Stimulated activated CD8-positive, alpha-beta memory T cell treated with anti-CD3 and anti-CD28 coated beads, Interleukin-12 subunit alpha, Interleukin-12 subunit beta, amount 100 ng/mL, for 24 hours (primary cell): ENCODE results near the gene PACSIN2.
"Not testable (repeated sequence)": the region's sequence is repeated elsewhere in the genome, so short reads cannot be mapped to it uniquely, and the experiment has no call there.

ENCODE experiments used
- DNase-seq: peaks from one replicate; pipeline ENCODE4 v3.0.0-alpha.2; 2020; ENCODE audit errors: extremely low read depth

Gene PACSIN2

DNA sequence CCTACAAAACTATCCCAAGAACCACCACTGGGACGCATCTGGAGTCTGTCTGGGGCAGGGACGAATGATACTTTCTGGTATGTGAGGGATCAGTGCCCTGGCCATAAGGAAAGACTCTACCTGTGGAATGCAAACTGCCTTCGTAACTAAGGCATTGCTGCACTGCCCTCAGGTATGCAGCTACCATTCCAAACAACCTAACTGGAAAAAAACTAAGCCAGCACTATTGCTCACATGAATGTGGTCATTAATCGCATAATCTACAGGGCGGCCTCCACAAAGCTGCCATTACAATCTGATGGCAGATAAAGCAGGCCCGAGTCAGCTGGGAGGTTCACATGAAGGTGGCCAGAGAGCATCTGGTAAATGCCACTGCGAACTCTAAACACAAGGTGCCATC lies 3.9 kb downstream of the PACSIN2 start:
- no peak for DNase-seq

DNA sequence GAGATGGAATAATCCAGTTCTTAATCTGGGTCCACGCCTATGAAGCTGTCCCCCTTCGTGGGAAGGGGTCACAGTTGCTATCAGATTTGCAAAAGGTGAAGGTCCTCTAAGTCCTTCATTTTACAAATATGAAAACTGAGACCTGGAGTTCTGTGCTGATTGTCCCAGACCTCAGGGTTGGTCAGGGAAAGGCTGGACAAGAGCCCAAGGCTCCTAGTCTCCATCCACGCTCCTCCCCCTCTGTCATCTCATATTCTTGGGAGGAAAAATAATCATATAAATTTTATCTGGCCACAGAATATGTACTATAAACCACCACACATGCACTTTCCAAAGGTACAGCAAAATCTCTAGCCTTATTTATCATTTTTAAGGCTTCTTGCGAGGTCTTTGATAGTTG lies 5.5 kb downstream of the PACSIN2 start:
- no peak for DNase-seq

DNA sequence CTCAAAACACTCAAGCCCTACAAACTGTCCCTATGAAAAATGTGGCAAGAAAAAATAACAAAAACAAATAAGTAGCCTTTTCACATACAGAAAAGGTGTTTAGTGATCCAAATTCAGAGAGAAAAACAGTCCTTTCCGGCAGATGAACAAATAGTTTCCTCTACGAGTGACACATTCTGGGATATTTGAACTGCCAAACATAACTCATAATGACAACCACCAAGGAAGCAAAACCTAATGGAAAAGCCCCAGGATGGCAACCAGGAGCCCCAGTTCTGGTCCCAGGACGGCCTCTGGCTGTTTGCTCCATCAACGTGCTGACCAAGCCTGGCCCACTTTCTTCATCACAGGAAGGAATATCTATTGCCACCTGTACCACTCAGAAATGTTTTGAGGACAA lies 6.0 kb downstream of the PACSIN2 start:
- no peak for DNase-seq

DNA sequence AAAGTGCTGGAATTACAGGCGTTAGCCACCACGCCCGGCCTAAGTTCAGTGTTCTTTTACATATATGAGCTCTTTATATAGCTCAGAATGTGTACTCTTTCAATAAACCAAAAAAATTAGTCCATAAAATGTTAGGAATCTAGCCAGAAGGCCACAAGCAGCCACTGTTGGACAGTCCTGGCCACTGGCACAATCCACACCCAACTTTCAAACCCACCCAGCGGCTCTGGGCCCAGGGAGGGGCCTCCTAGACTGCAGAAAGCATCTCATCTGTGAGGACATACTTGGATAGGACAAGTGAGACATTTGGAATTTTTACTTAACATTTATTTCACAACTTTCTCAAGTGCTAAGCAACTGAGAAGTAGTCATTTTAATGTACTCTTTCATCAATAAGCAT lies 6.4 kb downstream of the PACSIN2 start:
- no peak for DNase-seq

DNA sequence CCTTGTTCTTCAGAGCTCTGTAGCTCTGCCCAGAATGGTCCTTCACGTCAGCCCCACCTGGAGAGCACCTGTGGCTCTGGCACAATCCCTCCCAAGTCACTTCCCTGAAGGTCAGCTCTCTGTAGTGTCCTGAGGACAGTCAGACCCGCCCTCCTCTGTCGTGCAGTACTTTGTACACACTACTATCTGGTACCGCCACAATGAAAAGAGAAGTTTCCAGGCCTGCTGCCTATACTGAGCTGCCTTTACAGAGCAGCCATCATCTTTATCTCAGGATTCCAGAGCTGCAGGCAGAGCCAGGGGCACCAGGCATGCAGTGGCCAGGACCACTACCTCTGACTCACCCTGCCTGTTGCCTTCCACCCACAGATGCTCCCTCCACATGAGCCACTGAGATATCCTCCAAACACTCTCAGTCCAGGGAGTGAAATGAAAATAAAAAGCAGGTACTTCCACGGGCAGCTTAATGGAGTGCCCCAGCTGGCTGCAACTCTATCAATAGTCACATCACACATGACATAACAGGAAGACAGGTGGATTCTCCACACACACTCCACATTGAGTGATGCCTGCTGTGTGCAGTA lies 7.3 kb downstream of the PACSIN2 start:
- DNase-seq = no peak

DNA sequence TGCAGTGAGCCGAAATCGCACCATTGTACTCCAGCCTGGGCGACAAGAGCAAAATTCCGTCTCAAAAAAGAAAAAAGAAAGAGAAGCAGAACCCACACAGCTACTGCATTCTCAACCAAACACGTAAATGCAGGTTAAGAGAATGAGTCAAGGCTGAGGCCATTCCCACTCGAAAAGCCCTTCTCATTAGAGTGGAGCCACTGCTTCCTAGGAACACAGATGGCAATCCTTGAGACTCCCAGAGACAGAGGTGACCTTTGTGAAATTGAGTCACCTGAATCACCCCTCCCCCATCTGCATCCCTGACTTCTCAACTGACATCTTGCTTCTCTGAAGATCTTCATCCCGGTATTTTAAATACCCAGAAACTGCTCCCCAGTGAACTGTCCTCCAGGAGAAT lies 8.2 kb downstream of the PACSIN2 start:
- no peak for DNase-seq

DNA sequence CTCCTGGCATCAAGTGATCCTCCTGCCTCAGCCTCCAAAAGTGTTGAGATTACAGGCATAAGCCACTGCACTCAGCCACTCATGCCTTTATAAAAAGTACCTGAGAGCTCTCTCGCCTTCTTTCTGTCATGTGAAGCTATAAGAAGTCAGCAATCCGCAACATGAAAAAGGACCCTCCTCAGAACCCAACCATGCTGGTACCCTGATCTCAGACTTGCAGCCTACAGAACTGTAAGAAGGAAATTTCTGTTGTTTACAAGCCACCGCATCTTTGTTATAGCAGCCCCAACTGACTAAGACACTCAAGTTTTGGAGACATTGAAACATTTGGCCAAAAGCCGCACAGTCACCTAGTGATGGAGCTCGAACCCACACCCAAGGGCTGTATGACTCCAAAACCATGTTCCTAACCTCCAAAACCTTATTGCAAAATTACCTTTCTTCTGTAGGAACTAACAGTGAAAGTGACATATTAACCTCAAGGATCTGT lies 8.9 kb downstream of the PACSIN2 start:
- DNase-seq = no peak

DNA sequence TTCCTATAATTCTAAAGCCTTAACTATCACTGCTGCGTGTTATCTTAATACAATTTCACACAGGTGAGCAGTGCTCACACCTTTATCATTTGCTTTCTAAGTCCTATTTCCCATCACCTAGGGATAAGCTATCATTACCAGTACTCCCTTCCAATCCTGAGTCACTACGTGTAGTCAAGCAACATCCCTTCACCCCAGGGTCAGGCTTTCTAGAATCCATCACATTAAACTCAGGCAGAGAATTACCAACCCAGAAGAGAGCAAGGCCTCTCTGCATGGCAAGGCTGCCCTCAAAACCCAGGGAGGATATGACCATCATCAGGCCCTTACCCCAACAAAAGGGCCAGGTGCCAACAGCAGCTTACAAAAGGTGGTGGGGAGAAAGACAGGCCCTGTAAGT lies 9.8 kb downstream of the PACSIN2 start:
- DNase-seq = no peak

DNA sequence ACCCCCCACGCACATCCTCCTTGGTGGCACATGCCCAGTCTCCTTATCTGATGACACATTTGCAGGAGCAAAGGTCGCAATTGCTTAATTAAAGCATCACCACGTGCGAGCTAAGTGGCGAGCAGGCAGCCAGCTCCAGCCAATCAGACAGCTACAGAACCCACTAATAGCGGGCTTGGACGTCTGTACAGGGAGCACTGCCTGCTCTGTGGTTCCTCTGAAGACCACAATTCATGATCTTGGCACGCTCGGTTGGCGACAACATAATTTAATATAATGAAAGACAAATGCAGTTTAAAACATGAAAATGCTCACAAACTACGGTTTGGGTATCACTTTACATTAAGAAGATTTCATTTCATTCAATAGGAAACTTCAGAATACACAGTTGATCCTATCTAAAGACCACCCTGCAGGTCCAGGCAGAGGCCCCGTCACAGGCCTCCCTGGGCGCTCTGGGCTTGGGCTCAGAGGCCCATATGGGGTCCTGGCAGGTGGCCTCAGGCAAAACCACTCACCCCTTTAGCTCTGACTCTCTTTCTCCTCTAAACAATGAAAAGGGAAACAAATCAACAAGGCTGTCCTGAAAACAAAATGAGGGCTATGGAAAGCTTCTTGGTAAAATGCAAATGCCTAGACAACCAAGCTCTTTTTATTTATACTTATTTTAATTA lies 10.4 kb downstream of the PACSIN2 start:
- no peak for DNase-seq

DNA sequence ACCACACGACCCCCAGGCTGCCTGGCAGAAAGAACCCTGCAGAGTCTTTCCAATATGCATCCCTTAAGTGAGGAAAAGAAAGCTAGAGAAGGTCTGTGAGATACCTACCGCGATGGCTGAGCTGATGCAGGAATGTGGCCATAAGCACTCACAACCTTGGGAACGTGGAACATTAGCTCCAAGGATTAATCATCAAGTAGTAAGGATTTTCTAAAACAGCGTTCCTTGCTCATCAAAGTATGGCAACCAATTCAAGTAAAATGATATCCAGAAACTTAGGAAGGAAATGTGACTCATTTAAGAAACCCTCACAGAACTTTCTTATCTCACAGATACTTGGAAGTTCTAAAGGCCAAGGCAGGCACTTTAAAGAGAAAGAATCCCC lies 12.8 kb downstream of the PACSIN2 start:
- no peak for DNase-seq

DNA sequence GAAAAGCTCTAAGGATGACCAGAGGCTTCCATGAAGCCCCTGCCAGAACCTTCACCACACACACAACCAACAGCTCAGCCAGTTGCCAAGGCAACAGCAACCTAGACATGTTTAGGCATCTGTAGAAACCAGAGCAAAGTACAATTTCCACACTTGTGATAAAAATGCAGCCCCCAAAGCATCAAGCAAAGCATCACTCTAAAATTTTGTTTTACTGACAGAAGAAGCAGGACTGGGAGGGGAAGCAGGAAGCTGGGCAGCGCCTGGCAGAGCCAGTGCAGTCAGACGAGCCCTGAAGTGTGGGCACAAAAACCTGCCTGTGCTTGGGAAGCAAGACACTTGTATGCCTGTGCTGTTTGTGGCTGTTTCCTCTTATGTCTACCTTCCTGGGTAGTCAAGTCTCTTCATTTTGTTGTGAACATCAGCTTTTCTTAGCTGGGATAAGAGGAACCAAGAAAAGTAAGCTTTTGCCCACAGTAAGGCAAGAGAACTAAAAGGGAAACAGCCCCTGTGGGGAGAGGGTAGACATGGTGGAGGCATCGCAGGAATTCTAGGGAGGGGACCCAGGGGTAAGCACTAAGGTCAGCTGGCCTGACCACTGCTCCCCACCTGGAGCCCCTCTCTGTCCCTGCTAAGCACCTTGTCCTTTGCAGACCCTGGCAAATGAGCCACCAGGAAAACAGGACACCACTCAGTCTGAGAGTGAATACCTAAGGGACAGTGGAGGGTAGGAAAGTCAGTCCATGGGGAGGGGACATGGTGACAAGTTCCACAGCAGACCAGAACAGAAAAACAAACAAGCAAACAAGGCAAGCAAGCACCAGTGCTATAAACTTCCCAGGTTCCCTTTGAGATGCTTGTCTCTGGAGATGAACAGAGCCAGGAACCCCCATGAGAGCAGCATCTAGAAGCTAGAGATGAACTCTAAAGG lies 13.4 kb downstream of the PACSIN2 start:
- no peak for DNase-seq

DNA sequence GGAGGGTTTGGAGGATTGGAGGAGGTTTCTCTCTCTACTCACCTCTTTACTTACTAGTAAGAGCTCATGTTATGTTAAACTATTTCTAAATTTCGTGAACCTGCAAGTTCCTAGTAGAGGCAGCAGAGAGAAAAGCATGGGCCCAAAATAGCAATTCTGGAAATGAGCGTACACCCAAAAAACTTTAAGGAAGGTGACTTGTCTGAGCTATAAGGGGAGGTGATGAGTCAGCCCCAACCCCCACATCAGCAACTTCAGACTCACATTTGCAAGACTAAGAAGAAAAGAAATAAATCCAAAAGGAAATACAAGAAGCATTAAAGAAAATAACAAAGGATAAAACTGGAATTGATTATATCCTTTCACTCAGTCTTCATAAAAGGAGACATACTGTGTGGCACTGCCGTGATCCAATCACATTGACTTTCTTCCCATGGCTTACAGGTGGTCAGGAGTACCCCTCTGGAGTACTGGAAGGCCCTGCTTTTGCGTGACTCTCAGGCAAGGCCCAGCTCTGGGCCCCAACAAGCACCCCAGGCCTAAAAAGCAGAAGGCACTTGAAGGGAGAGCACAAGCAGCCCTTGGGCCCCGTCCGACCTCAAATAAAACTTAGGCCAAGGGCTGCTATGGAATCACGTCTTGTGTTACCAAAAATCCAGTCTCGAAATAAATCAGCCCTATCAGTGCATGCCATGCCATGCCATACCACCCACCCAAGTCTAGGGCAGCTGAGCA lies 14.3 kb downstream of the PACSIN2 start:
- DNase-seq = no peak

DNA sequence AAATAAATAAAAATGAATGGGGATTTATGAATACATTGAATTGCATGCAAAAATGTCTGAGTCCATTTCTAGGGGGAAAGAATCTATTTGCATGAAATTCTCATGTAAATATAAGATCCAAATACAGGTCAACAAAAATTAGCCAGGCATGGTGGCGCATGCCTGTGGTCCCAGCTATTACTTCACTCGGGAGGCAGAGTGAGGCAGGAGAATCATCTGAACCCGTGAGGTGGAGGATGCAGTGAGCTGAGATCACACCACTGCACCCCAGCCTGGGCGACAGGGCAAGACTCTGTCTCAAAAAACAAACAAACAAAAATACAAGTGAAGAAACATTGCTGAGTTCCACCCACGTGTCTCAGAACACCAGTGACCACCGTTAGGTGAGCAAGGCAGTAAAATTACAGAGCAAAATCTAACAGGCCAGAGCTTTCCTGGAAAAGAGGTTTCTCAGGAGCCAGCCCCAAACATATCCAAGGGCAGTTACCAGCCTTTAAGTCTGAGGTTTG lies 17.3 kb downstream of the PACSIN2 start:
- no peak for DNase-seq

DNA sequence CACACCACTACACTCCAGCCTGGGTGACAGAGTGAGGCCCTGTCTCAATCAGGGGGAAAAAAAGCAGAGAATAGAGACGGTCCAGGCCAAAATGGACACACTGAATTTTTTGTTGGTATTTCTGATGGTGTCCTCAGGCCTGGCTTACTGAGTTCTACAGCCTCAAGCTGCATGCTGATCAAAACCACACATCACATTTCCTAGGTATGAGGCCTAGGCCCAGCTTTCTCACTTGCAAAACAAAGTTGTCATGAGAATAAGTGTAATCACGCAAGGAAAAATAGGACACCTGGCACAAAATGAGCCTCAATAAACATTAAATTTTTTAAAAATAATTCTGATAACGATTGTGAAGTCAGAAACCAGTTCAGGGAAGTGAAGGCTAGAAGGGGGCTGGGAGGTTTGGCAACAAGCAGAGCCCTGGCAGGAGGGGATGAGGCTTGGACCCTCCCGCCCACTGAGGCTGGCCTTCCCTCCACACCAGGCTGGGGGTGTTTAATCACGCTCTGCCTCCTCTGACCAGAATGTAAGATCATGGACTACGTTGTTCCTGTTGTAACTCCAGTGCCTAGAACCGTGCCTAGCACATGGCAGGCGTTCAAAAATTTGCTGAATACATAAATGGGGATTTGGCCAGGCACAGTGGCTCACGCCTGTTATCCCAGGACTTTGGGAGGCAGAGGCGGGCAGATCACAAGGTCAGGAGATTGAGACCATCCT lies 18.1 kb downstream of the PACSIN2 start:
- DNase-seq = no peak

DNA sequence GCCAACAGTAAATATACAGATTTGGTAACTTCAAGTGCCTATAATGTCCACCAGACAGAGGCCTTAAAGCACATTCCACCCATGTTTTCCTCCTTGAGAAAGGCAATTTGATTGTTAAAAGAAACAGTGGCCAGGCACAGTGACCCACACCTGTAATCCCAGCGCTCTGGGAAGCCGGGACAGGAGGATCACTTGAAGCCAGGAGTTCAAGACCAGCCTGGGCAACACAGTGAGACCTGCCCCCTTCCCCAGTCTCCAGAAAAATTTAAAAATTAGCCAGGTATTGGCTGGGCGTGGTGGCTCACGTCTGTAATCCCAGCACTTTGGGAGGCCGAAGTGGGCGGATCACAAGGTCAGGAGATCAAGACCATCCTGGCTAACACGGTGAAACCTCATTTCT lies 19.3 kb downstream of the PACSIN2 start:
- not testable (repeated sequence) for DNase-seq

DNA sequence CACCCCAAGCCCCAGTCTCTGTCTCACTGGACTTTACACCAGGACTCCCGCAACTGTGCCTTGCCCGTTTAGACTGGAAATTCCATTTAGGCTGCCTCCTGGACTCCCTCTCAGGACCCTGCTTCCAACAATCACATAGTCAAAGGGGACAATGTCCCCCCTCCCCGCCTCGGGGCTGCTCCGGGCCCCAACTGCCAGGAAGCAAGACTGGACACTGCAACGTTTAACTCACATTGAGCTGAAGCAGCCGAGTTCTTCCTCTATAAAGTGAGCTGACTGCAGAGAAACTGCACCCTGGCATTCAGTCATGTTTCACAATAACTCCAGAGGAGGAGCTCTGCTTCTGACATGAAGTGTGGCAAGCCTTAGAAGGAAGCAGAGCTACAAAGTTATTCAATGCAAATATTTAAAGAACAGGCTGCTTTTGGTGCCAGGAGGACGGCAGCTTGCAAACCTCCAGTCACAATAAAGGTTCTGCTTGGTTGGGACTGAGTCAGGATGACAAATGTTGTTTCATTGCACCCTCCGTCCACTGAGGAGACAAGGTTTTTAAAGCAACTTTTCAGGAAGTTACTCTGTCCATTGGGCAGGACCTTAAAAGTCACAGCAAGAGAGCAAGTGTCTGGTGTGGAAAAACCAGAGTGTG lies 19.9 kb downstream of the PACSIN2 start:
- no peak for DNase-seq

DNA sequence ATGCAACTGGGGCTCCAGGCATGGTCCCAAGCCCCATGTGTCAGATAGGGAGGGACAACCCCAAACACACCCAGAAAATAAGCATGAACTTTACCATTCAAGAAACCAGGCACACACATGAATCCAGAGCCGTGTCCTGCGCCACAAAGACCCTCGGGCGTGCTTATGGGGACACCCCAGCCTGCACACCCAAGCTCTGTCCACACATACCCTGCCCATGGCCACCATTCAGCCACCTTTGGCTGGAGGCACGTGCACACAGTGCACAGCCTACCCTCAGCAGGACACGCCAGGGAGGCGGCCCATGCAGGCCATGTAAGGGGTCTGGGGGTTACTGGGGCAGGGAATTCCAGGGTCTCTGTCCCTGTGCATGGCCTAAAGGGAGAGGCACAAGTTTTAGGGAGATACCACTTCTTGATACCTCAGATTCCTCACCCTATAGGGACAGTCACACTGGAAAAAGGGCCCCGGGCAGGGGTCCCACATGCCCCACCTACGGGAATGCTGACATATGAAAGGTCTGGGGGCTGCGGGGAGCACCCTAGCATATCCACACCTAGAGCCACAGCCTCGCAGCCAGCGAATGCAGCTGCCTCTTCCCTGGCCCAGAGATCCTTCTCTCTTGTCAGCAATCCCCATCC lies 20.6 kb downstream of the PACSIN2 start:
- no peak for DNase-seq

DNA sequence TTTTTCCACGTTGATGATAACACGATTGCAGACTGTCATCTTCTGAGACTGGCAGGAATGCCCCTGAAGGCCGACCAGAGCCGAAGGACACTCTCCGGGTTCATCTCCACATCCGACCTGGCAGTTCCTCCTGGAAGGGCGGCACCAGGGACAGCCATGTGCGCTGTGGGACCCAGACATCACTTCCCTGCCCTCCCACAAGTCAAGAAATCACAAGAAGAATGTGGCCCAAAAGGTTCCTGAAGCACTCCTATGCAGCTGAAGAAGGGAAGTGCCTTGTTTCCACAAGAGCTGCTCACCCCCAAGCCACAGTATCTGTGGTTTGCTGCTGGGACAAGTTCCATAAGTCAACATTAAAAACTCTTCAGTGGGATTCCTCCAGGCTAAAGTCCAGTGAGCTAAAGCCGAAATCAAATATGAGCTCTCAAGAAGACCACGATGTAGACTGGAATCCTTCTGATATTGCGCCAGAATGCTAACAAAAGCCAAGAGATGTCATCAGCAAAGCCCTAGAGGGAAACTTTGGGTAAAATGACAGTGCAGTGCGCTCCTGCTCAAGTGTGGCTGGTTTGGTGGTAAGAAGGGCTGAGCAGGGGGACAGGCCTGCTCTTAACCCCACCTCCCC lies 21.2 kb downstream of the PACSIN2 start:
- no peak for DNase-seq

DNA sequence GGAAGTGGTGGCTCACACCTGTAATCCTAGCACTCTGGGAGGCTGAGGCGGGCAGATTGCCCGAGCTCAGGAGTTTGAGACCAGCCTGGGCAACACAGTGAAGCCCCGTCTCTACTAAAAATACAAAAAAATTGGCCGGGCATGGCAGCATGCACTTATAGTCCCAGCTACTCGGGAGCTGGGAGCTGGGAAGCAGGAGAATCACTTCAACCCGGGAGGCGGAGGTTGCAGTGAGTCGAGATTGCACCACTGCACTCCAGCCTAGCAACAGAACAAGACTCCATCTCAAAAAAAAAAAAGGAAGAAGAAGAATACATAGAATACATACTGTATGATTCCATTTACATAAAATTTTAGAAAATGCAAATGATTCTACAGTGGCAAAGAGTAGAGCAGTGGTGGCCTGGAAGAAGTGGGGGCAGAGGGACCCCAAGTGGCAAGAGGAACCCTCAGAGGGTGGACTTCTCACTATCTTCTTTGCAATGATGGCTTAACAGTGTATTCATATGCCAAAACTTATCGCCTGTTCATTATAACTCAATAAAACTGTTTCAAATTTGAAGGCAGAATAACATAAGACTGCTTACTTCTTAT lies 22.0 kb downstream of the PACSIN2 start:
- no peak for DNase-seq
